Neural crest cell (in vitro differentiated cells): Measurements from ENCODE around the gene CLEC2L. TPM values are rescaled to one million over a fixed set of nuclear protein-coding genes. Genes with fewer than 3 reads are reported as not detected.

Experiments used
- DNase-seq: peaks from one replicate; pipeline ENCODE4 v3.0.0; 2021; ENCODE audit warnings: low read depth, mixed read lengths, low spot score
- H3K27ac Mint-ChIP-seq: one replicate; pipeline ENCODE4 v1.8.0; 2021; ENCODE audit warnings: mild to moderate bottlenecking, mixed read lengths; ENCODE audit not compliant: unreplicated experiment
- H3K27me3 Mint-ChIP-seq: 2 replicates; pipeline ENCODE4 v1.8.0; 2021; ENCODE audit warnings: low read depth, mild to moderate bottlenecking, mixed read lengths
- H3K36me3 Mint-ChIP-seq: 2 replicates; pipeline ENCODE4 v1.8.0; 2021; ENCODE audit warnings: low read depth, mild to moderate bottlenecking, mixed read lengths
- H3K4me1 Mint-ChIP-seq: 2 replicates; pipeline ENCODE4 v1.8.0; 2021; ENCODE audit warnings: mixed read lengths
- H3K4me3 Mint-ChIP-seq: one replicate; pipeline ENCODE4 v1.8.0; 2021; ENCODE audit warnings: mild to moderate bottlenecking, mixed read lengths
- H3K9me3 Mint-ChIP-seq: 2 replicates; pipeline ENCODE4 v1.8.0; 2021; ENCODE audit warnings: mixed read lengths
- total RNA-seq: library from RNA; stranded (reverse); gene quantifications from 2 replicates; pipeline ENCODE4 v1.2.1, GENCODE V29; 2021
- TF ChIP-seq, protein P1 (sequence below): fragments of 200-600 bp; sonication (generic); conservative IDR thresholded peaks from 2 replicates; pipeline ENCODE4 v1.5.0; 2021; ENCODE audit warnings: antibody characterized with exemption, mild to moderate bottlenecking

Gene CLEC2L
- total RNA-seq, 1 donor from 2014 or later, result 0.65 TPM

DNA sequence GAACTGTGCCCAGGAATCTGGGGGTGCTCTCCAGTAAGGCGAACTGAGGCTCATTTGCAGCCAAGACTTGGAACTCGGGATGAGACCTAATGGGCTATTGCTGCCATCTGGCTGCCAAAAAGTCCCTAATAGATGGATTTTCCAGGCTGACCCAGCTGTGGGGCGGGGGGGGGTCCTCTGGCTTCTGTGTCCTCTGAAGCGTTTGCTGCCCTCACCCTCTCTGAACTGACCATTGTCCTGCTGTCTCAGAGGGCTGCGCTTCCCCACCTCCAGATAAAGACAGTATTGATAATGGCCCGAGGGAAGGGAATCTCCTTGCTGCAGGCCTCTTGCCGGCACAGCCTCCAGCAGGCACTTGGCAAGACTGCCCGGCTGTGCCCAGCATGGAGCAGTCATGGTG lies 46.6 kb downstream of the CLEC2L start:
- no peaks in the 10 kb centered on the region for H3K27me3 Mint-ChIP-seq
- H3K36me3 Mint-ChIP-seq, result peaks cover 11% of the 10 kb centered on the region
- TF ChIP-seq, protein P1, sequence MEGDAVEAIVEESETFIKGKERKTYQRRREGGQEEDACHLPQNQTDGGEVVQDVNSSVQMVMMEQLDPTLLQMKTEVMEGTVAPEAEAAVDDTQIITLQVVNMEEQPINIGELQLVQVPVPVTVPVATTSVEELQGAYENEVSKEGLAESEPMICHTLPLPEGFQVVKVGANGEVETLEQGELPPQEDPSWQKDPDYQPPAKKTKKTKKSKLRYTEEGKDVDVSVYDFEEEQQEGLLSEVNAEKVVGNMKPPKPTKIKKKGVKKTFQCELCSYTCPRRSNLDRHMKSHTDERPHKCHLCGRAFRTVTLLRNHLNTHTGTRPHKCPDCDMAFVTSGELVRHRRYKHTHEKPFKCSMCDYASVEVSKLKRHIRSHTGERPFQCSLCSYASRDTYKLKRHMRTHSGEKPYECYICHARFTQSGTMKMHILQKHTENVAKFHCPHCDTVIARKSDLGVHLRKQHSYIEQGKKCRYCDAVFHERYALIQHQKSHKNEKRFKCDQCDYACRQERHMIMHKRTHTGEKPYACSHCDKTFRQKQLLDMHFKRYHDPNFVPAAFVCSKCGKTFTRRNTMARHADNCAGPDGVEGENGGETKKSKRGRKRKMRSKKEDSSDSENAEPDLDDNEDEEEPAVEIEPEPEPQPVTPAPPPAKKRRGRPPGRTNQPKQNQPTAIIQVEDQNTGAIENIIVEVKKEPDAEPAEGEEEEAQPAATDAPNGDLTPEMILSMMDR, result no peak
- H3K9me3 Mint-ChIP-seq, result no peaks in the 10 kb centered on the region
- H3K4me1 Mint-ChIP-seq, result peaks cover 31% of the 10 kb centered on the region
- no peak for DNase-seq
- no peak overlapping the region for H3K27ac Mint-ChIP-seq
- peak overlapping the region; percentile 27 for H3K4me3 Mint-ChIP-seq

DNA sequence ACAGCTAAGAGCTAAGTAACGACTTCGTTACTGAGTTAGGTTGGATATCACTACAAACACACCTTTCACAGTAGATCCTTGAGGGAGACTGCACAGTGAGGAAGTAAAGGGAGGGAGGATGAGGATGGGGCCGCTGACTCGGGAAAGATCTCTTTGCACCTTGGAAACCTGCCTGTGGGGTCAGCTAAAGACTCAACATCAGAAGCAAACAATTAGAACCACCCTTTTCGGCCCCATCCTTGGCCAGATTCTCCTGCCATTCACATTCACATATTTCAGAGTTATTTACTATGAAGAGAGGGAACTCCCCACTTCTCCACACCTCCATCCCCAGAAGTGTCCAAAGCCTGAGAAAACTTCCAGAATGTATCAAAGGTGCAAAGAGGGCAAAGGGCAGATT lies 47.1 kb downstream of the CLEC2L start:
- Mint-ChIP-seq H3K27ac (no peak overlapping the region), H3K4me1 (peaks cover 31% of the 10 kb centered on the region), H3K27me3 (no peaks in the 10 kb centered on the region), H3K36me3 (peaks cover 11% of the 10 kb centered on the region), H3K4me3 (peak overlapping the region; percentile 23), H3K9me3 (no peaks in the 10 kb centered on the region)
- TF ChIP-seq, protein P1, result no peak
- DNase-seq, result no peak

DNA sequence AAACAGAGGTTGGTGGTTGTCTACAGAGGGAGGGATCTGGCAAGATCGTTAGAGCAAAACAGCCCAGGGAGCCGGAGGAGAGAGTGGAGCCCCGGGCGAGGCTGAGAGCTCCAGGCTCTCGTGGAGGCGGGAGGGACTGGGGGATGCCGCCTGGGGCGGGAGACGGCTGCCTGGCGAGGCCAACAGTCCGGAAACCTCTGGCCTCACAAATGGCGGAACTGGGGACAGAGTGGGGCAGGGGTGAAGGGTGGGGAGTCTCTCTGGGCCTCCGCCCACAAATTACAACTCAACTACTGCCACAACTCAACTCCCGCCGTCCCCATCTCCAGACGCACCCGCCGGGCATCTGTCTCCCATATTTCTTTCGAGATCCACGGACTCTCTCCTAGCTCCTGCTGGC lies 47.7 kb downstream of the CLEC2L start:
- H3K27me3 Mint-ChIP-seq, result no peaks in the 10 kb centered on the region
- no peaks in the 10 kb centered on the region for H3K9me3 Mint-ChIP-seq
- H3K27ac Mint-ChIP-seq, result no peak overlapping the region
- TF ChIP-seq, protein P1, result no peak
- peaks cover 11% of the 10 kb centered on the region for H3K36me3 Mint-ChIP-seq
- DNase-seq, result no peak
- no peak overlapping the region for H3K4me3 Mint-ChIP-seq
- peaks cover 29% of the 10 kb centered on the region for H3K4me1 Mint-ChIP-seq

DNA sequence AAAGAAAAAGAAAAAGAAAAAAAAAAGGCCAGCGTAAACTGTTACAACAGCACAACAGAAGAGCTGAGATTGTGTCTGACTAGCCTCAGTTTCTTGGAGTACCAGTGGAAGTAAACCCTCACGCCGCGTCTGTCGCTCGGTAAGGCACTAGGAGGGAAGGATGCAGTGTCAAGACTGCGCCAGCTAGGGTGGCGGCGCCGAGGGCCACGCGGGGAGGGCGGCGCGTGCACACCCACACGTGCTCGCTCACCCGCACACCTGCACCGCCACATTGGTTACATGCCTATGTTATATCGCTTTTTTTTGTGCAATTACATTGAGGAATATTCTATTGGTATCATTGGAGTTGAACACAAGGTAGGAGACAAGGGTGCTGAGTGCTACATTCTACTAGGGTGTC lies 48.2 kb downstream of the CLEC2L start:
- Mint-ChIP-seq H3K4me1 (peaks cover 28% of the 10 kb centered on the region), H3K27ac (no peak overlapping the region), H3K9me3 (no peaks in the 10 kb centered on the region), H3K4me3 (no peak overlapping the region), H3K36me3 (peaks cover 11% of the 10 kb centered on the region), H3K27me3 (no peaks in the 10 kb centered on the region)
- TF ChIP-seq, protein P1, result no peak
- no peak for DNase-seq

DNA sequence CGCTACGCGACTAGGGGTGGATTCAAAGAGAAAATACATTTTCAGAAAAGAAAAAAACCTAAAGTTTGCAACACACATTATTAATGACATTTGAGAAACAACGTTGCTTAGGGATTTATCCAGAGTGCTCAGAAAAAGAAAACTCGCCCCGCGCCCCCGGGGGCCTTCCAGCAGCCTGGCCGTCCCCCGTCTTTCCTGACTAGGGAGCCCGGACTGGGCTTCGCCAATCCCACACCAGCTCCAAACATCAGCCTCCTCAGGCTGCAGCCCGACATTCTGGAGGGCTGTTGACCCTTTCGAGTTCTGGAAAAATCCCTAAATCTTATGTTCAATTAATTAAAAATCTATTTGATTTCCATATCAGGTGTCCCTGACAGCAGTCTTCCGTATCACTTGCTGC lies 48.6 kb downstream of the CLEC2L start:
- Mint-ChIP-seq H3K9me3 (no peaks in the 10 kb centered on the region), H3K36me3 (peaks cover 11% of the 10 kb centered on the region), H3K4me3 (no peak overlapping the region), H3K4me1 (peaks cover 28% of the 10 kb centered on the region), H3K27me3 (no peaks in the 10 kb centered on the region), H3K27ac (no peak overlapping the region)
- no peak for DNase-seq
- TF ChIP-seq, protein P1, result no peak
